Retinal pigment epithelial cell (primary cell): Measurements from ENCODE around the gene SH3YL1.
"Not testable (repeated sequence)": the region's sequence is repeated elsewhere in the genome, so short reads cannot be mapped to it uniquely, and the experiment has no call there.

Experiments used
- DNase-seq: peaks from one replicate; pipeline ENCODE4 v3.0.0-alpha.2; 2010; ENCODE audit warnings: low read depth
- H3K4me3 ChIP-seq: 2 replicates; pipeline ENCODE4 v1.5.1; 2011; ENCODE audit warnings: mild to moderate bottlenecking, low read length, control low read depth, moderate library complexity
- TF ChIP-seq, protein P1 (sequence below): conservative IDR thresholded peaks from 2 replicates; pipeline ENCODE4 v1.5.1; 2011; ENCODE audit warnings: low read depth, low read length, control low read depth, inconsistent platforms

SH3YL1 gene

GRCh38 chr2:175880-176820 lies 87.7 kb downstream of the SH3YL1 start:
- no peak for DNase-seq
- TF ChIP-seq, protein P1, sequence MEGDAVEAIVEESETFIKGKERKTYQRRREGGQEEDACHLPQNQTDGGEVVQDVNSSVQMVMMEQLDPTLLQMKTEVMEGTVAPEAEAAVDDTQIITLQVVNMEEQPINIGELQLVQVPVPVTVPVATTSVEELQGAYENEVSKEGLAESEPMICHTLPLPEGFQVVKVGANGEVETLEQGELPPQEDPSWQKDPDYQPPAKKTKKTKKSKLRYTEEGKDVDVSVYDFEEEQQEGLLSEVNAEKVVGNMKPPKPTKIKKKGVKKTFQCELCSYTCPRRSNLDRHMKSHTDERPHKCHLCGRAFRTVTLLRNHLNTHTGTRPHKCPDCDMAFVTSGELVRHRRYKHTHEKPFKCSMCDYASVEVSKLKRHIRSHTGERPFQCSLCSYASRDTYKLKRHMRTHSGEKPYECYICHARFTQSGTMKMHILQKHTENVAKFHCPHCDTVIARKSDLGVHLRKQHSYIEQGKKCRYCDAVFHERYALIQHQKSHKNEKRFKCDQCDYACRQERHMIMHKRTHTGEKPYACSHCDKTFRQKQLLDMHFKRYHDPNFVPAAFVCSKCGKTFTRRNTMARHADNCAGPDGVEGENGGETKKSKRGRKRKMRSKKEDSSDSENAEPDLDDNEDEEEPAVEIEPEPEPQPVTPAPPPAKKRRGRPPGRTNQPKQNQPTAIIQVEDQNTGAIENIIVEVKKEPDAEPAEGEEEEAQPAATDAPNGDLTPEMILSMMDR: no peak
- no peak overlapping the region for H3K4me3 ChIP-seq

DNA sequence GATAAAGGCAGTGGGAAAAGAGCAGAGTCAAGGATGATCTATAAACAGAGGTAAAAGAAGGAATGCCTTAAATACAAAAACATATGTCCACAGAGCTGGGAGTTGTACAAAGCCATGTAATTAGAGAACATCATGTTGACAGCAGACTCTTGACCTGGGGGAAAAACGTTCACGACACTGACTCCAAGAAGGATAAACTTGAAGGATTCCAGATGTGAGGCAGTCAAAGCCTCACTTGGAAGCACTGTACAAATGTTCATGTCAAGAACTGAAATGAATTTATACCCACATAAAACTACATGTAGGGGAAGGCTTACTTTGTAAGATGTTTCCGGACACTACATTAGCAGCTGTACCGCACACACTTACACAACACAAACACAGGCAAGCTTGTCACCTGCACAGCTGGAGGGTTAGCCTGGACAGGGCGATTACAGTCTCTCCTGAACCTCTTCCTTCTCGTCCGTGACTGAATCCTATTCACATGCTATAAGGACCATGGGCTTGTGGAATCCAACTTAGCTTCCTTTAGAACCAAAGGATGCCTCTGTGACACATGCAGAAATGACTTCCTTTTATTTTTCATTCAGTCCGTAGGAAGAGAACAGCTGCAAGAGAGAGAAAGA lies 88.6 kb downstream of the SH3YL1 start:
- TF ChIP-seq, protein P1: no peak
- no peak for DNase-seq
- H3K4me3 ChIP-seq: no peak overlapping the region

- not testable (repeated sequence) for DNase-seq
Measured at GRCh38 chr2:172120-172519, 91.7 kb downstream of the SH3YL1 start.

GRCh38 chr2:169741-170140 lies 94.1 kb downstream of the SH3YL1 start:
- no peak overlapping the region for H3K4me3 ChIP-seq
- TF ChIP-seq, protein P1: no peak
- DNase-seq: no peak

More at GRCh38 chr2:172120-172519, 91.7 kb downstream of the SH3YL1 start:
- H3K4me3 ChIP-seq: not testable (repeated sequence)
